HG03342 (cell line): Measurements from ENCODE around the gene PITPNM3.
"Not testable (repeated sequence)": the region's sequence is repeated elsewhere in the genome, so short reads cannot be mapped to it uniquely, and the experiment has no call there.

Experiments used
- ATAC-seq: cut with Tn5 transposase; IDR thresholded peaks from one replicate; pipeline ENCODE4 v1.9.1; 2021; ENCODE audit warnings: mild to moderate bottlenecking, moderate library complexity; ENCODE audit not compliant: unreplicated experiment

PITPNM3 gene

DNA sequence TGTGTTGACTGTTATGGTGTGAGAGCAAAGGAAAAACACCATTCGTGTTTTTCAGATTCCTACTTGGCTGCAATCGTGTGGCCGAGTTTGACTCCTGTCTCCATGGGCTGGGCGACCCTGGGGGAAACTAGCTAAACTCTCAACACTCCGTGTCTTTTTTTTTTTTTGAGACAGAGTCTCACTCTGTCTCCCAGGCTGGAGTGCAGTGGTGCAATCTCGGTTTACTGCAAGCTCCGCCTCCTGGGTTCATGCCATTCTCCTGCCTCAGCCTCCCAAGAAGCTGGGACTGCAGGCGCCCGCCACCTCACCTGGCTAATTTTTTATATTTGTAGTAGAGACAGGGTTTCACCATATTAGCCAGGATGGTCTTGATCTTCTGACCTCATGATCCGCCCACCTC, 73.6 kb downstream of the PITPNM3 start:
- ATAC-seq, result not testable (repeated sequence)

DNA sequence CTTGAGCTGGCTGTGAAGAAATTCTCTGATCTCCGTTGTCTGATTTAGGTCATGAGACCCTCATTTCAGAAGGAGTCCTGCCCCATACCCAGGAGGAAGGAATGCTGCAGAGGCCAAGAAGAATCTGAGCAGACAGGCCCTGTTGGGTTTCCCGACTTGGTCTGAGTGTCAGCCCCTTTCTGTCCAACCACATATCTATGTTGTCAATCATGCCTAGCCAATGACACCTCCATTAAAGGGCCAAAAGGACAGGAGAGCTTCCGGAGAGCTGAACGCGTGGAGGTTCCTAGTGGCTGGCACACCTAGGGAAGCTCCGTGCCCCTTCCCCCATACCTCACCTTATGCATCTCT, 74.3 kb downstream of the PITPNM3 start:
- no peak for ATAC-seq

GRCh38 chr17:6480303-6480675, 76.1 kb downstream of the PITPNM3 start:
- ATAC-seq, result no peak

DNA sequence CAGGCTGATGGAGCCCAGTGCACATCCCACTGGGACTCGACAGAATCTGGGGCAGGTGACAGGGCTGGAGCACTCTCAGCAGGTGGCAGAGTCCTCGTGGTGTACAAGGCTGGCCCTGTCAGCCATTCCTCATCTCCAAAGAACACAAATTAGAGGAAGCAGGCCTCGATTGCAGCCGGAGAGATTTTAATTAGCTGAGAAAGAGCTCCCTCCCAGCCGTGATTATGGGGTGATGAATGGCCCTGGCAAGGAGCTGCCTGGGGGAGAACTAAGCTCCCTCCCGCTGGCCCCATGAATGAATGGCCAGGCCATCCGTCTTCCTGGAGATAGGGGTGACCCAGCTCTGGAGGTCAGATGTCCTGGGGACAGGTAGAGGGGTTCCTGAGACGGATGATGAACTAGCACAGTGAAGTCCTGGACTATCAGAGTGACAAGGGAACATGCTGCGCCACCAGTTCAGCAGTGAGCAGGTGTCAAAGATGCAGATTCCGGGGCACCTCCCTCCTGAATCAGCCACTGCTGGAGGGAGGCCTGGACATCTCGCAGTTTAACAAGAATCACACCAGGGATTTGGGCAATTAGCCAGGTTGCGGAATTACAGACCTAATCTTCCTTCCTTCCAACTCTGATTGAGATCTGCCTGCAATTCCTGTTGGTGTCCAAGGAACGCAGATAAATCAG, 76.6 kb downstream of the PITPNM3 start:
- no peak for ATAC-seq

DNA sequence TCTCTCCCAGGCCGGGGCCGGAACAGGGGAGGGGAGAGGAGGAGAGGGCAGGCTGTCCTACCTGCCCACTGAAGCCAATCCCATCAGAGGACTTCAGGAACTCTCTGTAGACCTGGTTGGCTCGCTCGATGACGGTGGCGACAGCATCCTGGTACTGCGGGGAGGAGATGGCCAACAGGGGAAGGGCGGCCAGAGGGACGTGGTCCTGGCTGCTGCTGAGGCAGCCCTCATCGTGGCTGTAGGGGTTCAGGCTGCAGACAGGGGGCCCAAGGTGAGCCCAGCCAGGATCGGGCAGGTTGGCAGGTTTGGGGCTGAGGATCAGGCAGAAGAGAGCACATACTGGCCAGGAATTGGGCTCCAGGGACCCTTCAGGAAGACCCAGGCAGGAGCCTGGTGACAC, 77.9 kb downstream of the PITPNM3 start:
- no peak for ATAC-seq

GRCh38 chr17:6477831-6478383, 78.4 kb downstream of the PITPNM3 start:
- ATAC-seq, result no peak

GRCh38 chr17:6476810-6477179, 79.6 kb downstream of the PITPNM3 start:
- no peak for ATAC-seq

DNA sequence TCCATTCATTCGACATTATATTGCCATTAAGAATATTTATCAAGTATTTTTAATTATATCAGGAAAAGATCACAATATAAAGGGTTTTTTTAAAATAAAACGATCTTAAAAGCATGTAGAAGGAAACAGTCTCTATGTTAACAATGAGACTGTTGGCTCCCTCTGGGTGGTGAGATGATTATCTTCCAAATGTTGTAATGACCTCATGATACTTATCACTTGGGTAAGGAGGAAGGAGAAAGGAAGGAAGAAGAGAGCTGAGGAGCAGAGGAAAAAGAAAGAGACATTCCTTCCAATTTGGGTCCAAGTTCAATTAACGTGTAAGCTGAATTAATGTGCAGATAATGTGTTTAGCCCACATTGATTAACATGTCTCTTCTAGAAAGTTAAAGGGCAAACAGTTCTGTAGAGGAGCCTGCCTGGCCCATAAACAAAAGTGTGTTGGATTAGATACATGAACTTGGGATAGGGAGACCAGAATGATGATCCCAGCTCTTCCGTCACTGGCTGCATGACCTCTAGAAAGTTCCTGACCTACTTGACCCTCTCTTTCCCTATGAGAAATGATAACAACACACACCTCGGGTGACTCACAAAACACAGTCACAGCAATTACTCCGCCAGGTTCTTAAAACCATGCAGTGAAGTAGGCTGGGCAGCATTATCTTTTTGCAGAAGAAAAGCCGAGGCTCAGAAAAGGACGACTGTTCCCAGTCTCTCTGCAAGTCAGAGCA, 80.1 kb downstream of the PITPNM3 start:
- ATAC-seq, result no peak

DNA sequence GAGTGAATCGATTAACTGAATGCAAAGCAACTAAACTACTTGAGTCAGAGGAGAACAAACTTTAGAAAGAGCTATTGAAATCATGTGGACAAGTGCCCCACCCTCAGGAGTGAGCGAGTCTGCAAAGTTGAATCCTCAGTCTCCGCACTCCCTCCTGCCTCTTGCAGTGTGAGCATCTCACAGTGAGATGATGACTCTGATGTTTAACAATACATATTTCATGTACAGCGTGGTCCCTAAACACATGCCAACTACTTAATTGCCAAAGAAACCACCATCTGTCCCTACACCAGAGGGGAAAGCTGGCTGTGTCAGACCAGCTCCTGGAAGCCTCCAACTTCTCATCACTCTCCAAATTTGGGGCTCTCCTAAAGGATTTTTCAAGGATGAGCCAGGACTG, 80.9 kb downstream of the PITPNM3 start:
- ATAC-seq, result no peak

DNA sequence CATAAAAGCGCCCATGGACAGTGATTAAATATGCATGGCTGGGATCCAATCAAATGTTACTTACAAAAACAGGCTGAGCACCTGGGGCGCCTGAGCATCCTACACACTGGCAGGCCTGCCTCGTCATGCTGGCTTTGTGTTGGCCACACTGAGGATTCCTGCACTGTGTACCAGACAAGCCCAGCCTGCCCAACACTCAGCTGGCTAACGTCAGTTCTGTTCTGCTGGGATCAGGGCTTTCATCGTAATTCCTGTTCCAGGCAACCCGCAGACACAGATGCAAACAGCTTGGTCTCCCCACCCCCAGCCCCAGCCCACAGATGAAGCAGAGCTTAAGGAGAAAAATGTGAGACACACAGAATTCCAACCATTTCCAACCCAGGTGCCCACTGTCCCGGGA, 81.4 kb downstream of the PITPNM3 start:
- ATAC-seq, result no peak

GRCh38 chr17:6474376-6474775, 82.0 kb downstream of the PITPNM3 start:
- no peak for ATAC-seq

DNA sequence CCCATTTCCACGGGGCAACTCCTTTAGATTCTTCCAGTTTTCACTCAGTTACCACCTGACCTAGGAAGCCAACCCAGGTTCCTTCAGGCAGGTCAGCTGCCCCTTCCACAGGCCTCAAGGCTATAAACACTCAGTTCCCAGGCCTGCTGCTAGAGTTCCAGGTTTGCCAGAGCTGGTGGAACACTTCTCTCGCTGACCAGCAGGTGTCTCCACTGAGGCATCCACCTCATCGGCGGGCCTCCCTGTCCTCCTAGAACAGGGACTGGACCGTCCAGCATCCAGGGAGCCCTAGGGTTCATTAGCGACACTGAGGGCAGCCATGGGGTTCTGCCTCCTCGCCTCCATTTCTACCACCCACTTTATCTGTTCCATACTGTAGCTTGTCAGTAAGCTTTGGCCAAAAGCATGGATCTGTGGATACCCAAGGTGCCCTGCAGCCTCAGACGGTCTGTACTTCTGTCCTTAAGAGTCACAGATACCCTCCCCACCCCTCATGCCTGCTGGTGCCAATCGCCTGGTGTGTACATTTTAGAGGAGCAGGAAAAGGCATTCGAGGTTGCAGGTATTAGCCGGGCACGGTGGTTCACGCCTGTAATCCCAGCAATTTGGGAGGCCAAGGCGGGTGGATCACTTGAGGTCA, 83.1 kb downstream of the PITPNM3 start:
- ATAC-seq, result no peak

DNA sequence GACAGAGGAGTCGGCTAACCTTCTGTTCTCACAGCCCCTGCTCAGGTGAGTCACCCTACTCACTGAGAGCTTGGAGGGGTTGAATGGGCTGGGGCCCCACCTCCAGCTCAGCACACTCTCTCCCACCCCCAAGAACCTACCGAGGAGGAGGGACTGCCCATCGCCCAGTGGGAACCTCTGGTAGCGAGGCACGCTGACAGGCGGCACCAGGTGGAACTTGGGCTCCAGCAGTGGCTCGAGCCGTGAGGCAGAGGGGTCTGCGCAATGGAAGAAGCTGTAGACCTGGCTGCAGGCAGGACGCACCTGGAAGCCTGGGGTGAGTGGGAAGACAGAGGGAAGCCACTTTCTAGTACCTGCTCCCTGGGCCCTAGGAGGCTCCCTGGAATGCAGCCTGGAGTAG, 83.8 kb downstream of the PITPNM3 start:
- no peak for ATAC-seq

DNA sequence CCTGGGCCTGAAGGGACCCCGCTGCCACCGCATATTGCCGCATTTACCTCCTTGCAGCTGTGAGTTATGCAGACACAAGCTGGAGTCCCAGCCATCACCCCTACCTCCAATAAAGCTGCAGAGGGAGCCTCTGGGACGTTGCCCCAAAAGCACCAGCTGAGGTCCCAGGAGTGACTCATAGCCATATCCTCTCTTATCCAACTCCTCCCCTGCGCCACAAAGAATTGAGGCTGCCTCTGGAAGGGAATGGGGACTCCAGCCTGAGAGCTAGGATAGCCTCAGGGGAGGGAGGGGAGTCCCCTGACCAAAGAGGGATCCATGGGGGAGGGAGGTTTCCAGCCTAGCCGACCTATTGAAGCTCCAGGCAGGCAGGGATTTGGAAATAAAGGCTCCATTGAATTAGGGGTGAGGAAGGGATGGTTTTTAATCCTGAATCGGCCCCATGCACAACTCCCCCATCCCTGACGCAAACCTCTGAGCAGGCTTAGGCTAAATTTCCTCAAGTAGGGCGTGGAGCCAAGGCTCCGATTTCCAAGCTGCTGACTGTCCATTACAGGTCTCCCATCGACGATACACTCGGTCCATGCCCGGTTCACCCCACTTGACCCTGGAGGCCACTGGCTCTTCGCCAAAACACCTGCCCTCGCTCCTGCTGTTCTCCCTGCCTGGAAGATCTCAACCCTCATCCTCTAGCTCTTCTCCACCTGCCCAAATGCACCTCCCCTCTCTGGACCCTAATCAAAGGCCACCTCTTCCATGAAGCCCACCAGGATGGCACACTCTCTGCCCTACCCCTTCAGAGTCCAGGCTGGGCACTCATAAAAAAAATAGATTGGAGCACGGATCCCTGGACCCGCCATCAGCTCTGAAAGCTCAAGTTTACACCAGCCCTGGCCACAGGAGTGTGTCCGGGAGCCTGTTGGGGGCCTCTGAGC, 84.6 kb downstream of the PITPNM3 start:
- ATAC-seq, result no peak

DNA sequence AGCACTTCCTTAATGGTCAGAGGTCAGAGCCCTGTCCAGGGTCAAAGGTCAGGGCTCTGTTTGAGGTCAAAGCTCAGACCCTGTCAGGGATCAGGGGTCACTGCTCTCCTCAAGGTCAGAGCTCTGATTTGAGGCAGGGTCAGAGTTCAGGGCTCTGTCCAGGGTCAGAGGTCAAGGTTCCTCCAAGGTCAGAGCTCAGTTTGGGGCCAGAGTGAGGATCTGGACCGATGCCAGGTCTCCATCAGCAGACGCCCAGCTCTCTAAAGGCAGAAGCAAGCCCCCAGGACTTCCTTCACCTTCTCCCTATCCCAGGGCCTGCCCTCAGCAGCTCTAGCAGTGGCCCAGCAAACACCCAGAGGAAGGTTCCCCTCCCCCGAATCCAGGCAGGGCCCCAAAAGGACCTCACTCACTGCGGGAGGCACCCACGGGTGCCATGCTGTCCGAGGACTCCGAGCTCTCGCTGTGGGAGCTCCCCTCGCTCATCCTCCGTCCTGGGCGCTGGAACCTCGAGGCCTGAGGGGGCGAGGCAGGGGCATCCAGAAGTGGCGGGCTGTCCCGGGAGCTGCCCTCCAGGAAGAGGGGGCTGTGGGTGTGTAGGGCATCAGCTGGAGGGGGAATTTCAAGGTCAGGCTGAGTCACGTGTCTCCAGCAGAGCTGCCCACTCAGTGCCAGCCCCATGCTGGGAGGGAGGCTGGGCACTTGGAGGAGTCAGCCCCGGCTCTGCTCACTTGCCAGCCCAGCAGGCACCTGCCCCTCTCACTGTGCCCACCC, 85.4 kb downstream of the PITPNM3 start:
- no peak for ATAC-seq

- ATAC-seq, result no peak
These were observed 86.1 kb downstream of the PITPNM3 start for GRCh38 chr17:6470146-6470718.

DNA sequence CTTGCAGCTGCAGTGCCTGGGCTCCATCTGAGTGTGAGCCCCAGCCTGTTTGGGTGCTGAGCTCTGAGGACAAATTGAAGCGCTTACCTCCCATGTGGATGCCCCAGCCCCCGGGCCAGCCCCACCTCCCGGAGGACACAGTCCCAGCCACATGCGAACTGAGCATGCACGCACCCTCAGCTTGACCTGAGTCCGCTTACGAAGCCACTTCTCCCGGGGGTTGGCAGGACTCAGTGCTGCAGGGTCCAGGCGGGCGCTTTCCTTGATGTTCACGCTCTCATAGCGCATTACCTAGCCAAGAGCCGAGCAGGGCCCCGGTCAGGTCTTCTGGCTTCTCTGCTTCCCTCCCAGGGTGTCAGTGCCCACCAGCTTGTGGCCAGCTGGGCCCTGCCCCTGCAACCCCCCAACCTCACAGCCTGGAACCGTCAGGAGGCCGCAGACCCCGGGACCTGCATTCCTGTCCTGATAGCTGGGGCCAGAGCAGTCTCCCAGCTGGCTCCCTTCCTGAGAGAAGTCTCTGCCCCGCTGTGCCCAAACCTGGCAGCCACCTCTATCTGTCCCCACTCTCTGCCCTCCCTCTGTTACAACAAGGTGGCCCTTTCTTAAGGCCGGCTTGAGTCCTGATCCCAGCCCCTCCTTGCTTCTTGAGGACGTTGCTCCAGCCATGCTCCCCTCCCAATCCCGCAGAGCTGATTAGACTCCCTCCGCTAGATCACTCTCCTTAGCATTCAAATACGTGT, 88.1 kb downstream of the PITPNM3 start:
- no peak for ATAC-seq

- no peak for ATAC-seq
These were observed 88.8 kb downstream of the PITPNM3 start for GRCh38 chr17:6467567-6467966.
